Activated T-helper 1 cell treated with Interleukin-2 at 50 U/mL for 16 hours (primary cell): ENCODE data around the gene DNAH2.

Experiments
- DNase-seq: peaks from one replicate; pipeline ENCODE4 v3.0.0-alpha.2; 2020; ENCODE audit warnings: low read depth

Gene DNAH2

DNA sequence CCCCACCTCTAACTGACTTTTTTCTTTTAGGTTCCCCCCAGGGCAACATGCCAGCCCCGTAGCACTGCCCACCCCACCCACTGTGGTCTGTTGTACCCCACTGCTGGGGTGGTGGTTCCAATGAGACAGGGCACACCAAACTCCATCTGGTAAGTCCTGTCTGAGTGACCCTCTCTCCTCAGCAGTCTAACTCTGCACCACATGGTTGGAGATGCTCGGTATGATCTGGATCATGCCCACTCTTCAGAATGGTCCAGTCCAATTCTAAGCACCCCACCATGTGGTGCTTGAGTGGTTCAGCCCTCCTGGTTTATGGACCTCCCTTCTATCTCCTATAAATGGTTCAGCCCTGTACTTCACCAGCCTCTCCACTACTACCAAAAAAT is 122.3 kb downstream of the DNAH2 start:
- no peak for DNase-seq

GRCh38 chr17:7840441-7840840 is 122.9 kb downstream of the DNAH2 start:
- DNase-seq: no peak

DNA sequence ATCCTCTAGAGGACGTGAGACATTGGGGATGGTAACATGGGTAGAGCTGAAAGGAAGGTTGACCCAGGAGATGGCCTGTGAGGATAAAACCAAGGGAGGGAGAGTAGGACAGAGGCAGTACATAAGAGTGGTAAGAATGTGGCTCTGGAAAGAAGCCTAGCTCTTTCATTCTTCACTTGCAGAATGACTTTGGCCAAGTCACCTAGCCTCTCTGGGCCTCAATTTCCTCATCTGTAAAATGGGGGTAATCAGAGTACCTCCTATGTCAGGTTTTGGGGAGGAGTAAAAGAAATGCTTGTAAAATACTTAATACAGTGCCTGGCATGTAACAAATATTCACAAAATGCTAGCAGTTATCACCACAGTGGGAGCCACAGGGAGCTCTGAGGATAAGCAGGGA is 123.3 kb downstream of the DNAH2 start:
- DNase-seq: no peak

DNA sequence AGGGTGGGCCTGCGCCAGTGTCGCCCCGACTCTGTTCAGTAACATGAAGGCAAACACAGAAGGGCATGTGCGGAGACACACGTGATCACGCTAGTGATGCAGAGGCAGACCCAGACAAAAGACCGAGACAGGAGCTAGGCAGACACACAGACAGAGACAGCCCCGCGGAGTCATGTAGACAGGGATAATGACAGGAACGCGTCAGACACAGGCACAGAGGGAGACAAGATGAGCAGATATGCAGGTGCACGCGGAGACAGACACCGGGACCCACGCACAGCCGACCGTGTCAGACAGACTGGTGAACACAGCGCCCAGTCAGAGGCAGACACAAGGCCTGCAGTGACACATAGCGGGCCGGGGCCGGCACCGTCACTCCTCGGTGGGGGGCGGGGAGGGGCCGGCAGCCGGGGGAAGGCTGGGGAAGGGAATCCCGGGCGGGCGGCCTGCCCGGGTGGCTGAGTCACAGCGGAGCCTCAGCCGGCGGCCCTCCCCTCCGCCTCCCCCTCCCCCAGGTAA is 123.9 kb downstream of the DNAH2 start:
- DNase-seq: peak; percentile 90

- DNase-seq: peak; percentile 75
These were observed 124.4 kb downstream of the DNAH2 start for GRCh38 chr17:7841915-7842379.

GRCh38 chr17:7842380-7843256 is 125.1 kb downstream of the DNAH2 start:
- DNase-seq: peak; percentile 80

- no peak for DNase-seq
These were observed 125.7 kb downstream of the DNAH2 start for GRCh38 chr17:7843257-7843535.

- peak; percentile 85 for DNase-seq
These were observed 126.2 kb downstream of the DNAH2 start for GRCh38 chr17:7843536-7844291.

GRCh38 chr17:7844292-7845154 is 127.0 kb downstream of the DNAH2 start:
- peak; percentile 61 for DNase-seq

- no peak for DNase-seq
These were observed 128.0 kb downstream of the DNAH2 start for GRCh38 chr17:7845359-7846062.

DNA sequence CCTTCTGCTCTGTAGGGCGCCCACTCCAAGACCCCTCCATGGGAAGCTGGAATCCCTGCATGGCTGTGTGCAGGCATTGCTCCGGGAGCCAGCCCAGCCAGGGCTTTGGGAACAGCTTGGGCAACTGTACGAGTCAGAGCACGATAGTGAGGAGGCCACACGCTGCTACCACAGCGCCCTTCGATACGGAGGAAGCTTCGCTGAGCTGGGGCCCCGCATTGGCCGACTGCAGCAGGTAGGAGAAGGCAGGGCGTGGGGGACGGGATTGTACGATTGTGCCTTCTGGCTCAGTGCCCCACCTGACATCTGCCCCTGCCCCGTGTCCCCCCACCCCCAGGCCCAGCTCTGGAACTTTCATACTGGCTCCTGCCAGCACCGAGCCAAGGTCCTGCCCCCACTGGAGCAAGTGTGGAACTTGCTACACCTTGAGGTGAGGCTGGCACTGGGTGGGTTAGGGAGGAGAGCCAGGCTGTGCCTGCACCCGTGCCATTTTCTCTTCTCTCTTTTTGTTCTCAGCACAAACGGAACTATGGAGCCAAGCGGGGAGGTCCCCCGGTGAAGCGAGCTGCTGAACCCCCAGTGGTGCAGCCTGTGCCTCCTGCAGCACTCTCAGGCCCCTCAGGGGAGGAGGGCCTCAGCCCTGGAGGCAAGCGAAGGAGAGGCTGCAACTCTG is 128.7 kb downstream of the DNAH2 start:
- DNase-seq: no peak

GRCh38 chr17:7846765-7847661 is 129.5 kb downstream of the DNAH2 start:
- DNase-seq: no peak

GRCh38 chr17:7848131-7848579 is 130.6 kb downstream of the DNAH2 start:
- DNase-seq: no peak

- DNase-seq: no peak
These were observed 131.2 kb downstream of the DNAH2 start for GRCh38 chr17:7848739-7849129.

DNA sequence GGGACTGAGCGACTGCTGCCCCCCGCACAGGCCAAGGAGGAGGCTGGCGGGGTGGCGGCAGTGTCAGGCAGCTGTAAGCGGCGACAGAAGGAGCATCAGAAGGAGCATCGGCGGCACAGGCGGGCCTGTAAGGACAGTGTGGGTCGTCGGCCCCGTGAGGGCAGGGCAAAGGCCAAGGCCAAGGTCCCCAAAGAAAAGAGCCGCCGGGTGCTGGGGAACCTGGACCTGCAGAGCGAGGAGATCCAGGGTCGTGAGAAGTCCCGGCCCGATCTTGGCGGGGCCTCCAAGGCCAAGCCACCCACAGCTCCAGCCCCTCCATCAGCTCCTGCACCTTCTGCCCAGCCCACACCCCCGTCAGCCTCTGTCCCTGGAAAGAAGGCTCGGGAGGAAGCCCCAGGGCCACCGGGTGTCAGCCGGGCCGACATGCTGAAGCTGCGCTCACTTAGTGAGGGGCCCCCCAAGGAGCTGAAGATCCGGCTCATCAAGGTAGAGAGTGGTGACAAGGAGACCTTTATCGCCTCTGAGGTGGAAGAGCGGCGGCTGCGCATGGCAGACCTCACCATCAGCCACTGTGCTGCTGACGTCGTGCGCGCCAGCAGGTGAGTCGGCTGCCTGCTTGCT is 131.7 kb downstream of the DNAH2 start:
- DNase-seq: no peak

- no peak for DNase-seq
These were observed 132.4 kb downstream of the DNAH2 start for GRCh38 chr17:7849751-7850504.

- DNase-seq: no peak
These were observed 133.3 kb downstream of the DNAH2 start for GRCh38 chr17:7850701-7851437.
